H9 (cell line): Measurements from ENCODE around the gene PLEK2. TPM values are rescaled to one million over a fixed set of nuclear protein-coding genes. Genes with fewer than 3 reads are reported as not detected.

Source experiments
- DNase-seq: peaks from one replicate; pipeline ENCODE4 v3.0.0-alpha.2; 2017
- H2AFZ ChIP-seq: one replicate; pipeline ENCODE4 v1.6.1; 2013; ENCODE audit warnings: mild to moderate bottlenecking, low read length, control low read depth, moderate library complexity
- H2AK5ac ChIP-seq: 2 replicates; pipeline ENCODE4 v1.6.1; 2013; ENCODE audit warnings: low read length, control low read depth, mixed read lengths; ENCODE audit not compliant: insufficient read length
- H2BK120ac ChIP-seq: one replicate; pipeline ENCODE4 v1.6.1; 2013; ENCODE audit warnings: low read depth, mild to moderate bottlenecking, low read length, control low read depth, inconsistent platforms; ENCODE audit not compliant: poor library complexity, severe bottlenecking
- H2BK12ac ChIP-seq: 2 replicates; pipeline ENCODE4 v1.6.1; 2013; ENCODE audit warnings: low read length, control low read depth, mixed read lengths, low read depth; ENCODE audit not compliant: insufficient read length
- H2BK15ac ChIP-seq: 2 replicates; pipeline ENCODE4 v1.6.1; 2013; ENCODE audit warnings: low read depth, low read length, control low read depth
- H2BK20ac ChIP-seq: one replicate; pipeline ENCODE4 v1.6.1; 2013; ENCODE audit warnings: low read depth, mild to moderate bottlenecking, low read length, control low read depth, inconsistent platforms; ENCODE audit not compliant: poor library complexity, severe bottlenecking
- H2BK5ac ChIP-seq: 2 replicates; pipeline ENCODE4 v1.6.1; 2013; ENCODE audit warnings: low read length, control low read depth, mixed read lengths; ENCODE audit not compliant: insufficient read length
- H3K14ac ChIP-seq: 2 replicates; pipeline ENCODE4 v1.6.1; 2013; ENCODE audit warnings: low read length, control low read depth; ENCODE audit not compliant: insufficient read depth
- H3K18ac ChIP-seq: 2 replicates; pipeline ENCODE4 v1.6.1; 2013; ENCODE audit warnings: low read depth, mild to moderate bottlenecking, mixed read lengths, low read length, control low read depth; ENCODE audit not compliant: insufficient read length
- H3K23ac ChIP-seq: 2 replicates; pipeline ENCODE4 v1.6.1; 2013; ENCODE audit warnings: low read length, control low read depth, mixed read lengths, low read depth; ENCODE audit not compliant: insufficient read length
- H3K23me2 ChIP-seq: 2 replicates; pipeline ENCODE4 v1.6.1; 2013; ENCODE audit warnings: low read depth, mild to moderate bottlenecking, mixed read lengths, low read length, control low read depth; ENCODE audit not compliant: insufficient read length, poor library complexity, severe bottlenecking
- H3K27ac ChIP-seq: 2 replicates; pipeline ENCODE4 v1.5.1; 2013; ENCODE audit warnings: low read length, control low read depth, mixed read lengths, low read depth; ENCODE audit not compliant: insufficient read length
- H3K27me3 ChIP-seq: 2 replicates; pipeline ENCODE4 v1.6.1; 2013; ENCODE audit warnings: low read length, control low read depth, inconsistent platforms; ENCODE audit not compliant: insufficient read depth
- H3K4ac ChIP-seq: 2 replicates; pipeline ENCODE4 v1.6.1; 2013; ENCODE audit warnings: low read depth, mild to moderate bottlenecking, control low read depth, inconsistent platforms, low read length, moderate library complexity
- H3K4me1 ChIP-seq: 2 replicates; pipeline ENCODE4 v1.6.1; 2013; ENCODE audit warnings: low read length, control low read depth, inconsistent platforms; ENCODE audit not compliant: insufficient read depth
- H3K4me2 ChIP-seq: 2 replicates; pipeline ENCODE4 v1.6.1; 2013; ENCODE audit warnings: low read length, control low read depth, mixed read lengths; ENCODE audit not compliant: insufficient read length, insufficient read depth
- H3K56ac ChIP-seq: 2 replicates; pipeline ENCODE4 v1.6.1; 2013; ENCODE audit warnings: low read depth, mild to moderate bottlenecking, mixed read lengths, low read length, control low read depth; ENCODE audit not compliant: insufficient read length
- H3K79me1 ChIP-seq: 2 replicates; pipeline ENCODE4 v1.6.1; 2013; ENCODE audit warnings: low read depth, mild to moderate bottlenecking, moderate library complexity, low read length, control low read depth, inconsistent platforms; ENCODE audit not compliant: insufficient read depth, poor library complexity, severe bottlenecking
- H3K79me2 ChIP-seq: 2 replicates; pipeline ENCODE4 v1.6.1; 2013; ENCODE audit warnings: low read length, control low read depth, inconsistent platforms; ENCODE audit not compliant: insufficient read depth
- H3K9ac ChIP-seq: 2 replicates; pipeline ENCODE4 v1.6.1; 2013; ENCODE audit warnings: low read length, control low read depth, mixed read lengths; ENCODE audit not compliant: insufficient read length; ENCODE audit errors: extremely low read depth
- H3K9me3 ChIP-seq: one replicate; pipeline ENCODE4 v1.6.1; 2013; ENCODE audit warnings: low read depth, low read length, inconsistent platforms; ENCODE audit not compliant: control insufficient read depth
- H3T11ph ChIP-seq: one replicate; pipeline ENCODE4 v1.6.1; 2013; ENCODE audit warnings: mild to moderate bottlenecking, low read length, control low read depth, inconsistent platforms
- H4K20me1 ChIP-seq: one replicate; pipeline ENCODE4 v1.6.1; 2013; ENCODE audit not compliant: control insufficient read depth, insufficient read length, insufficient read depth
- H4K5ac ChIP-seq: 2 replicates; pipeline ENCODE4 v1.6.1; 2013; ENCODE audit warnings: low read depth, mild to moderate bottlenecking, mixed read lengths, low read length, control low read depth; ENCODE audit not compliant: insufficient read length
- H4K8ac ChIP-seq: replicated peaks from 2 replicates; pipeline ENCODE4 v1.6.1; 2013; ENCODE audit warnings: low read length, control low read depth, mixed read lengths, low read depth; ENCODE audit not compliant: insufficient read length
- H4K91ac ChIP-seq: 2 replicates; pipeline ENCODE4 v1.6.1; 2013; ENCODE audit warnings: low read depth, mild to moderate bottlenecking, moderate library complexity, mixed read lengths, low read length, control low read depth; ENCODE audit not compliant: insufficient read length
- H3K27ac Mint-ChIP-seq, 3 experiments: 2 replicates in 2 of 3; 3 replicates in 1 of 3; pipeline ENCODE4 v1.8.0; 2020 to 2021; ENCODE audit warnings: mixed read lengths in 3 of 3, mild to moderate bottlenecking in 1 of 3, moderate library complexity in 1 of 3
- H3K27me3 Mint-ChIP-seq: 2 replicates; pipeline ENCODE4 v1.8.0; 2021; ENCODE audit warnings: low read depth, mild to moderate bottlenecking, moderate library complexity, mixed read lengths
- H3K36me3 Mint-ChIP-seq, 3 experiments: 2 replicates in 2 of 3; 3 replicates in 1 of 3; pipeline ENCODE4 v1.8.0; 2020 to 2021; ENCODE audit warnings: low read depth in 3 of 3, mixed read lengths in 3 of 3; ENCODE audit not compliant: insufficient read depth in 1 of 3
- H3K4me1 Mint-ChIP-seq, 2 experiments: 2 replicates each; pipeline ENCODE4 v1.8.0; 2020; ENCODE audit warnings: mixed read lengths in 2 of 2
- H3K4me3 Mint-ChIP-seq, 2 experiments: 2 replicates in 1 of 2; 3 replicates in 1 of 2; pipeline ENCODE4 v1.8.0; 2020 to 2021; ENCODE audit warnings: mild to moderate bottlenecking in 2 of 2, mixed read lengths in 2 of 2, moderate library complexity in 1 of 2
- H3K9me3 Mint-ChIP-seq, 2 experiments: 2 replicates in 1 of 2; 3 replicates in 1 of 2; pipeline ENCODE4 v1.8.0; 2020; ENCODE audit warnings: mild to moderate bottlenecking in 2 of 2, mixed read lengths in 2 of 2, moderate library complexity in 1 of 2
- CTCF ChIP-seq: fragments of 200-600 bp; sonication (generic); conservative IDR thresholded peaks from 3 replicates; pipeline ENCODE4 v1.8.0; 2021; ENCODE audit warnings: antibody characterized with exemption, mild to moderate bottlenecking
- WGBS: extraction: QIAGEN DNeasy Blood & Tissue Kit; methylation state at CpG from one replicate; pipeline ENCODE4 v1.1.7; 2013; ENCODE audit warnings: missing lambda C conversion rate, low lambda C conversion rate, mixed read lengths; ENCODE audit not compliant: insufficient read length; ENCODE audit errors: extremely low coverage; 5-methylcytosine and 5-hydroxymethylcytosine counted together
- total RNA-seq: library from RNA; stranded (reverse); gene quantifications from 2 replicates; pipeline ENCODE4 v1.2.1, GENCODE V29; 2021

PLEK2 gene
- total RNA-seq, 1 experiment from 2014 or later = not detected

- Histone ChIP-seq H3K23ac (no peak overlapping the region), H4K91ac (no peak overlapping the region), H3K79me1 (no peaks in the 10 kb centered on the region), H2BK5ac (no peak overlapping the region), H3K79me2 (no peaks in the 10 kb centered on the region), H2BK15ac (no peak overlapping the region), H3K4me2 (no peak overlapping the region), H3K18ac (no peak overlapping the region), H4K5ac (no peak overlapping the region), H4K8ac (no peak overlapping the region), H2AFZ (no peak overlapping the region), H2BK20ac (no peak overlapping the region), H2BK12ac (no peak overlapping the region), H3K4me1 (no peaks in the 10 kb centered on the region), H3K27ac (no peak overlapping the region), H3K56ac (no peak overlapping the region), H2AK5ac (no peak overlapping the region), H3K9me3 (no peaks in the 10 kb centered on the region), H3K23me2 (no peaks in the 10 kb centered on the region), H3K14ac (no peak overlapping the region), H3K9ac (no peak overlapping the region), H3K4ac (no peak overlapping the region), H2BK120ac (no peak overlapping the region), H3K27me3 (no peaks in the 10 kb centered on the region), H3T11ph (no peak overlapping the region), H4K20me1 (no peaks in the 10 kb centered on the region)
- TF ChIP-seq CTCF = no peak; the same call in 2 of the 3 replicates
- H3K36me3 Mint-ChIP-seq = peaks cover 0 to 9% (median 7%) of the 10 kb centered on the region in 3 experiments; a peak in 5 of 7 replicates
- no peak for DNase-seq
- H3K4me1 Mint-ChIP-seq = no peaks in the 10 kb centered on the region
- no peaks in the 10 kb centered on the region for H3K9me3 Mint-ChIP-seq
- H3K4me3 Mint-ChIP-seq = no peak overlapping the region
- H3K27me3 Mint-ChIP-seq = no peaks in the 10 kb centered on the region; the same call in 1 of the 2 replicates
- no peak overlapping the region for H3K27ac Mint-ChIP-seq
- WGBS = no CpG with 5 or more reads among the region's 1 CpG
Measured at GRCh38 chr14:67389811-67390534, 22.0 kb downstream of the PLEK2 start.
